GM21528 (cell line): ENCODE data around the gene MYO5A.
A peak's percentile ranks its signal among the peaks of the same experiment; 100 is the strongest.
"Not testable (repeated sequence)": the region's sequence is repeated elsewhere in the genome, so short reads cannot be mapped to it uniquely, and the experiment has no call there.

Experiments used
- ATAC-seq: cut with Tn5 transposase; IDR thresholded peaks from one replicate; pipeline ENCODE4 v1.9.1; 2021; ENCODE audit warnings: mild to moderate bottlenecking, moderate library complexity; ENCODE audit not compliant: unreplicated experiment, low FRiP score

MYO5A gene

DNA sequence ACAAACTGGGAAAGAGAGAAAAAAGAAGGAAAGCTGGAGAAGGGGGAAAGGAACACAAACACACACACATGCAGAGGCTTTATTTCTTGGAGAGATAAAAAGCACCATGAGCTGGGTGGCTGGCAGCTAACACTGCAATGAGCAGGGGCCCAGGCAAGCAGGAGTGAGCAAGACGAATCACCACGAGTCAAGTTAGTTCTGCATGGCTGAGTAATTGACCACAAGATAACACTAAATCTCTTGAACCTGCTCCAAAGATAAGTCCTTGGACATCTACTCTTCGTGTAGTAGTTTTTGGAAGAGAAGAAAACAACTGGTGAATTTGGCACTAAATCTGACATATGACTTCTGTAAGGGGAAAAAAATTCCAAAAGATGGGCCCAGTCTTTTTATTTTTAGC is 100.9 kb downstream of the MYO5A start:
- no peak for ATAC-seq

DNA sequence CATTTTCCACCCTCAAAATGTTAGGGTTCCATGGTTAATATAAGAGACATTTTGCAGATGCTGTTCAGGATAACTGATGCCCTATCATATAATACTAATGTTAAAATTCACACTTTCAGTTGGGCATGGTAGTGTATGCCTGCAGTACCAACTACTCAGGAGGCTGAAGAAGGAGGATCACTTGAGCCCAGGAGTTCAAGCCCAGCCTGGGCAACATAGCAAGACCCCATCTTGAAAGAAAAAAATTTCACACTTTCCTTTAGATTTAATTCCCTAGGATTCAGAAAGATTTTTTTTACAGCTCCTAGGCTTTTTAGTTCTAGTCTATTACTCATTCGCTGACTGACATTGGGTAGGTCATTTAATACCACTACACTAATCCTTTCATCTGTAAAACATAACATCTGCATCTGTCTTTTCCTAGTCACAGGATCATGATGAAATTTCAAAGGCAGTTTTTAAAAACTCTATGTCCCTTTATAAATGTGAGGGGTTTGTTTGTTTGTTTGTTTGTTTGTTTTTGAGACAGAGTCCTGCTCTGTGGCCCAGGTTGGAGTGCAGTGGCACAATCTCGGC is 103.7 kb downstream of the MYO5A start:
- no peak for ATAC-seq

GRCh38 chr15:52423852-52424251 is 104.8 kb downstream of the MYO5A start:
- no peak for ATAC-seq

DNA sequence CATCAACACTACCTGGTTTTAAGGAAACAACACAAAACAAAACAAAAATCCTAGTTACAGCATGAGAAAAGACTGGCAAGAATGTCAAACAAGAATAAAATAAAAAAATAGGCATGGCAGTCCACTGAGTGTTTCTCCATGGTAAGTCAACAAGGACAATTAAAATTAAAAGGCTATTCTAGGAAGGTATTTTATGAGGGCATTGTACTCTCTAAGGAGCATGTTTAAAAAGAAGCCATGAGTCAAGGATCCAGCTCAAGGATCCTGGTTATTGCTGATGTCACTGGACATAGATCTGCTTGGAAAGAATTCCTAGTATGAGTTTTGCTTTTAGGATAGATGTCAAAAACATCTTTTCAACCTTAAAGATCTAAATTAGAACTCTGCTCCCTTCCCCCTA is 106.7 kb downstream of the MYO5A start:
- ATAC-seq, result no peak

- ATAC-seq, result no peak
Observed at GRCh38 chr15:52421029-52421428, 107.7 kb downstream of the MYO5A start.

DNA sequence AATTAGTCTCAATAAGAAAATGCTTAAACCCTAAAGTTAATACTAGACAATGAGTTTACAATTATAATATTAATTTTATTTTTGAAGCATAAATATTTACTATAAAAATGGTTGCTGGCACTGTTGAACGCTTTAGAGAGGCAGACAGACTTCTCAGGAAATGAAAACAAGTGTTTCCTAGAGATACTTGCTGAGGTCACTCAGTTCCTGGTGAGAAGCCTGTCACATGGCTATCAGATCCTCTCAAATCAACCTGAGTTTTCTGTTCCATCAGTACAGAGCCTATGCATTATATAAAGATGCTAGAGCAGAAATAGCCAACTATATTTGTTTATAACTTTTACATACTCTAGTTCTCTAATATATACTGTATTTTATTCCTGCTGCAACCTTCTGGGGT is 109.2 kb downstream of the MYO5A start:
- ATAC-seq, result no peak

DNA sequence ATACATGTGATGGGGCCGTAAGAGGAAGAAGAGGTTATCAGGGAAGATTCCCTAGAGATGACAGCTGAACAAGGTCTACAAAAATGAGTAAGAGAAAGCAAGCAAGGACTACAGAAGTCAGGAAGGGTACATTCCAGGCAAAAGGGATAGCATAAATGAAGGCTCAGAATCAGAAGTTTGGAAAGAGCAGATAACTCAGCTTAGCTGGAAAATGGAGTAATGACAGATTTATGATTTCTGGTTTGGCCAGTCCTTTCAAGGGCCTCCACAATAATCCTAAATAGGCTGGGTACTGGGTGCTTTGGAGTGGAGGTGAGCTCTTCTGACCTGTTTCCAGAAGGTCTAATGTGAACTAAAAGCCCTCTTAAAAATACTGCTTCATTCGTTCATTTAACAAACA is 110.7 kb downstream of the MYO5A start:
- no peak for ATAC-seq

GRCh38 chr15:52417521-52417920 is 111.2 kb downstream of the MYO5A start:
- no peak for ATAC-seq

DNA sequence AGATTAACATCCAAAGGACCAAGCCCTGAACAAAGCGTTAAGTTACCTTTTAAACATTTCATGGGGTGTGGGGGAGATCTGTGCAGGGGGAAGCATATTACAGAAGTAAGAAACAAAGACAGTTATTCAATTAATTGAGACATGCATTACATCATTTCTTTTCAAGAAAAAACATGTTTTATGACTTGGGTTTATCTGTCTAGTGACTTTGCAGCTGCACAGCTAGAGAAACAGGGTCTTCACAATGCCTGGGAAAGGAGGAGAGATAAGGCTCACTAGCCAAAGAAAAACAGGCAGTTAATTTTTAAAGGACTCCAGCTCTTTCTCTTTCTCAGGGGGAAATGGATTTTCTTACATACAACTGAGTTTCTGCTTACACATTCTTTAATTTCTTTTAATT is 112.1 kb downstream of the MYO5A start:
- not testable (repeated sequence) for ATAC-seq

GRCh38 chr15:52415628-52416027 is 113.1 kb downstream of the MYO5A start:
- ATAC-seq, result no peak

- ATAC-seq, result no peak
Observed at GRCh38 chr15:52414936-52415335, 113.7 kb downstream of the MYO5A start.

- ATAC-seq, result no peak
Observed at GRCh38 chr15:52408823-52409222, 119.9 kb downstream of the MYO5A start.

DNA sequence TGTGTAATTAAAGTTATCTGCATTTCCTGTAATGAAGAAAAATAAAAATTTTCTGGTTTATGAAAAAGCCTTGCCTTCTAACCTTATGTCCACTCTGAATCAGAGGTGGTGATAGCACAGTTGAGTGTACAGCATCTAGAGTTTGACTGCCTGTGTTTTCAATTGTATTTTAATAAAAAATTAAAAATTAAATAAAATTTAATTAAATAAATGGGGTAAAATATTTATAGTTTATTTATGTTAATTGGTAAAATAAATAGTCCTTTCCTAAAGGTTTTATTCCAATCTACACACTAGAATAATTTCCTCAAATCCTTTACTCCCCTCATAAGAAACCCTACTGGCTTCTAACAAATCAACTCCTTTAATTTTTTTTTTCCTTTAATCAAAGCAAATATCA is 121.3 kb downstream of the MYO5A start:
- no peak for ATAC-seq

DNA sequence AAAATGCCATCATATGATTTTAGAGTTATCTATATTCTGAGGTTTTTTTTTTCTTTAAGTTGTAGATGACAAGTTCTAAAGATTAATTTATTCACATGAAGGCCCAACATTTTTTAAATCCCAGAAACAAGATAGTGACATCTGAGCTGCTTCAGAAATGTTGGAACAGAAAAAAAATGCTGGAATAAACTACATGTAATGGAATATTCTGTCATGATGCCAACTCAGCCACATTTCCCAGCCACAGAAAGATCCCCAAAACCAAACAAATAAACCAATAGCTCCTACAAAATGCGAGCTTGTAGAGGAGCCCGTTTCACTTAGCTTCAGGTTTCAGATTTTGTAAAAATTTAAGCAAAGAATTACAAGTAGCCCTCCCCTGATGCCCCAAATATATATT is 122.1 kb downstream of the MYO5A start:
- ATAC-seq, result no peak

DNA sequence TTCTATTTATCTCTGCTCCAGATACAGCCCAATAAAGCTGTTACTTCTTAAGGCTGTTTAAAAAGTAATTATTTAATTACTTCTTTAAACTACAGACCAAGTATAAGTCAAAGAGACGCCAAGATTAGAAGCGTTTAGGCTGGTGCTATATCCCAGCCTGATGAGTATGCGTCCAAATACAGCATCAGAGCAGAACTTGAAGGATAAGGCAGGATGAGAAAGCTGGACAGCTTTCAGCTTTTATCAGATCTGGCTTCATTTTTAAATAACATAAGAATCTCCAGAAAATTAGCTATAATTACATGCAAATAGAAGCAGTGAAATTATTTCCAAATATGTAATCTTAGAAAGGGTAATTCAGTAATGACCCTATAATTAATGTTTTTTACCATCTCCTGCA is 122.8 kb downstream of the MYO5A start:
- no peak for ATAC-seq

GRCh38 chr15:52397118-52397517 is 131.6 kb downstream of the MYO5A start:
- no peak for ATAC-seq

GRCh38 chr15:52394118-52394517 is 134.6 kb downstream of the MYO5A start:
- ATAC-seq, result no peak

GRCh38 chr15:52392008-52392687 is 136.5 kb downstream of the MYO5A start:
- ATAC-seq, result no peak

GRCh38 chr15:52391069-52391468 is 137.6 kb downstream of the MYO5A start:
- no peak for ATAC-seq

DNA sequence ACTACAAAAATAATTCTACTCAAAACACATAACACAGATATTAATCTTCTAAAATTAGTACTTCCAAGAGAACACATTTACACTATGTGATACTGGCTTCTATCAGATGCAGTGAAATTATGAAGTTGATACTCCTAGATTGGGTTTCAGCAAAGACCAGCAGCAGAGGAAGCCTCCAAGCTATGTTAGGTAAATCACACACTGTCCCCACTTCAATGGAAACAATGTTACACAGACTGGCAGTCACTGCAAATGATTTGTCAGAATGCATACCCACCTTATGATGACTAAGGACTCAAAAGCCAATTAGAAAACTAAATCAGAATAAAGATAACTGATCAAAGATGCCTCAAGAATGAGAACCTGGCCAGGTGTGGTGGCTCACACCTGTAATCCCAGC is 143.0 kb downstream of the MYO5A start:
- no peak for ATAC-seq

GRCh38 chr15:52383100-52383588 is 145.5 kb downstream of the MYO5A start:
- peak; percentile 39 for ATAC-seq

- ATAC-seq, result no peak
Observed at GRCh38 chr15:52382647-52383046, 146.0 kb downstream of the MYO5A start.
